ENCODE measurements around the gene SYCP2.
A peak's percentile ranks its signal among the peaks of the same experiment; 100 is the strongest.

Gene SYCP2

GRCh38 chr20:59940129-59940955 lies 6.9 kb upstream of the SYCP2 start, which contains the start of the genes FAM217B and PPP1R3D:
TSS of gene FAM217B (plus strand) at chr20:59940389. CDS start at chr20:59943944, 3,555 bp downstream.
TSS of gene PPP1R3D (minus strand) at chr20:59940305. CDS start at chr20:59939931, 374 bp downstream.
- peak; percentile 98 for DNase-seq

GRCh38 chr20:59939879-59940128 lies 6.4 kb upstream of the SYCP2 start:
- peak in 1 of 2 donors; percentile 37 for DNase-seq

DNA sequence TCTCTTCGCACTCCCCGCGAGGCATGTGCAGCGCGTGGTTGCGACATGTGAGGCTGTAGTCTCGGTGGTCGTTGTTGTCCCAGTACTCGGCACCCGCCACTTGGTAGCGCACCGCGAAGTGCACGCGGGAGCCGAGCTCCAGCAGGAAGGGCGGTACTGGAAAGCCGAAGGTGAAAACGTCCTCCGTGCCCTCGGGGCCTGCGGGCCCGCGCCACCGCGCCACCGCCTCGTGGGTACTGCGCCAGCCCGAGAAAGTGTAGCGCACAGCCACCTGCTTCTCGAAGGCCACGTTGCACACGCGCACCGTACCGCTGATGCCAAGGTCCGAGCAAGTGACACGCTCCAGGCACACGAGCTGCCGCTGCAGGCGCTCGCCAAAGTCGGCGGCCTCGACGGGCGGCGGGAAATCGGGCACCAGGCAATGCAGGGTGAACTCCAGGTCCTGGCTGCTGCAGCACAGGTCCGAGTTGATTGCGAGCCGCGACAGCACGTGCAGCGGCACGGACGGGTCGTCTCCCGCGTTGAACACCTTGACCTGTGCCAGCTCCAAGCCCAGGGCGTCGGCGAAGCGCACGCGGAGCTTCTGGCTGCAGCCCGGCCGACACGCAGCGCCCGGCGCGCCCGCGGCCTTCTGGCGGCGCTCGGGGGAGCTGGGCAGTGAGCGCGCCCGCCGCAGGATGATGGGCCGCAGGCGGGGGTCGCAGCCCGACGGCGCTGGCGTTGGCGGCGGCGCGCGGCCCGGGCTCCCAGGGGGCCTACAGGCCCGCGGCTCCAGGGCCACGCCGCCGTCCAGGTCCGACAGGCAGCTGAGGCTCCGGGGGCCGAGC lies 5.8 kb upstream of the SYCP2 start:
- DNase-seq: no peak

DNA sequence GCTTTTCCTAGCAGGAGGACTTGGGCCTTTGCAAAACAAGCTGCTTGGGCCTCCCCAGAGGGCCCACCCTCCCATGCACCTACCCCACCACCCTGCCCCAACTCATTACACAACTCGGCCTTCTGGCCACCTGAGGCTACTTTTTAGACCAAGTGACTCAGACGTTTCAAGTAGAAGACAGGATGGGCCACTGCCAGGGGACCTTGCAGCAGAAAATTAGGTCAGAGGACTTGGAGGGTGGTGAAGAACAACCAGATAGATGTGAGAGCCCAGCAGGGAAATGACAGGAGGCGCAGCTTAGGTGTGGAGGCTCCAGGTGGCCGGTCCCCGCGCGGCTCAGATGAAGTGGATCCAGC lies 5.2 kb upstream of the SYCP2 start:
- no peak for DNase-seq

GRCh38 chr20:59938221-59938620 lies 4.8 kb upstream of the SYCP2 start:
- DNase-seq: no peak

- DNase-seq: no peak
Observed at GRCh38 chr20:59937150-59937549, 3.7 kb upstream of the SYCP2 start.

DNA sequence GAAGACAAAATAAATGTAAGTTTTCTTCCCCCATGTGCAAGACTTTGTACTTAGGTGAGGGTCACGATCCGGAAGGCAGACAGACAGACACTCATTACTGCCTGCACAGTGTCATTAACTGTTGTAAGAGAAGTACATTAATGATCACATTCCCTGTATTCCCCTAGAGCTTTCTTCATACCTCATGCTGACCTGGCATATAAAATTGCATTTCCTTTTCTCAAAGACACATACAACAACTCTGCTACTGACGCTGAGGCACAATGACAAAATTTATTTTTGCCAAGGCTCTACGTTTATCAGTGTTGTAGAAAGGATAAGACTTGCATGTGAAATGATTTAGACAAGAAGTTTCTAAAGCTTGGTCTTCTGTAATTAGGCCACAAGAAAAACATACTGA lies 3.0 kb upstream of the SYCP2 start:
- DNase-seq: no peak

- no peak for DNase-seq
Observed at GRCh38 chr20:59935457-59936185, 2.2 kb upstream of the SYCP2 start.

GRCh38 chr20:59933849-59934585 lies 580 bp upstream of the SYCP2 start:
- peak; percentile 61 to 63 for DNase-seq

GRCh38 chr20:59932616-59933295 lies 681 bp downstream of the SYCP2 start:
- no peak for DNase-seq

DNA sequence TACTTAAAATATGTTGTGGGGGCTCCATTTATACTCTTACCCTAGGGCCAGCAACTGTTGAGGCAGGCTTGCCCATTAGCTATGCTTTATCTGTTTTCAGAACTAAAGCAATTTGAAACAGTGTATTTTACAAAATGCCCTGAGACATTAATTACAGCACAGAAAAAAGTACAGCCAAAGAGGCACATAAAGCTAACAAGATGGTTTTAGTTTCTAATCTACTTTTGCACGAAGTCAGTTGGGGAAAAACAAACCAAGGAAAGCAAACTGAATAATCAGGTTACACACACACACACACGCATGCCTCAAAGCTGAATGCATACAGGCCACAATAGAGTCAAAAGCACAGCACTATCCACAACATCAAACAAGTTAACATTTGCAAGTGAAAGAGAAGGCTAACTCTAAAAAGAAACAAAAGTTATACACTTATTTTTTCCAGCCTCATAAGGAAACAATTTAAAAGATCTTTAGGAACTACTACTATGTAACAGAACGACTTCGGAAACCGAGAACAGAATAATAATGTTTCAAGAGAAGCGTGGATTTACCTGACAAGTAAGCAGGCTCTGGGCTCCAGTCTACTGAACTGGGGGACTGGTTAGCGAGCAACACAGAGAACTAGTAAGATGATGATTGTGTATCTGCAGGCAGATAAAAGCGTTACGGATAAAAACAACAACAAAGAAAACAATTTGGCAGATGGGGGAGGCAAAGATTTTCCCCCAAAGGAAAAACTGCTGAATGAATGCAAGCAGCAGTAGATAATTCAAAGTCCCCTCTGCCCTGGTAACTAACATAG lies 1.7 kb downstream of the SYCP2 start:
- no peak for DNase-seq

DNA sequence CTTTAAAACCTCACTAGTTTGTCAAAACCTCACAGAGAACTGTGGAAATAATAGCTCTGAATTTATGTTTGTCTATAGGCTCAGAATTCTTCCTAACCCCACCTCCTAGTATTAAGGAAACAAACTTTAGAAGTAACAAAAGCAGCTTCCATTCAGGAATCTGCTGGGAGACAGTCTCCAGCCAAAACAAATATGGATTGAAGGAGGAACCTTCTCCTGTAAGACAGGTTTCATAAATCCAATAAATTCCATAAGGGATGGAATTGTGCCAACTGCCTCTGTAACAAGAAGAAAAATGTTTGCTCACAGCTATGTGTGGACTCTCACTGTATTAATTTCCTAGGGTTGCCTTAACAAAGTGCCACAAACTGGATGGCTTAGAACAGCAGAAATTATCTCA lies 7.5 kb downstream of the SYCP2 start:
- no peak for DNase-seq

DNA sequence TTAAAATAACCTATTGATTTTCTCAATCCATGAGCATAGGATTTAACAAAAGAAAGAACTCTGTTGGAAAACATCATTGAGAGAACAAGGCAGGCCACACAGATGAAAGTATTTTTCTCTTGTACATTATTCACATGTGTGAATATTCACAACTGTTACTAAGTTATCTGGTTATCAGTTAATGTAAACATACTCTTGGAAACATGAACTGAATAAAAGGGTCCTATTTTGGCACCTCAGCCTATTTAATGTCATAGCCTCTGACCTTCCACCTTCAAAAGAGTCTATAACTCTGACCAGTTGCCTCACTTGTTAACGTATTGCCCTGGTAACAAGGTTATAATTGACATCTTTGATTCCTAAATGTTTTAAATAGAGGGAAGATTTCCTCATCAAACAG lies 8.1 kb downstream of the SYCP2 start:
- DNase-seq: no peak

DNA sequence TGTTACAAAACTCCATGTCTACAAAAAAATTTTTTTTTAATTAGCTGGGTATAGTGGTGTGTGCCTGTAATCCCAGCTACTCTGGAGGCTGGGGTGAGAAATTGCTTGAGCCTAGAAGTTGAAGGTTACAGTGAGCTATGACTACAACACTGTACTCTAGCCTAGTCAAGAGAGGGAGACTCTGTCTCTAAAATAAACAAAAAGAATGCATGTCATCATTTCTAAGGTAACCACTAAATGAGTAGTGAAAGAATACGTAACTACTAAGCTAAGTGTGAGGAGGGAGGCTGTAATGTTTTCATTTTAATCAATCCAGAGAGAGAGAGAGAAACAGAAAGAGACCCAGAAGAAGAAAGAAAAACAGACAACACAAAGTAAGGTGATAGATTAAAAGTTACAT lies 9.9 kb downstream of the SYCP2 start:
- DNase-seq: no peak

DNA sequence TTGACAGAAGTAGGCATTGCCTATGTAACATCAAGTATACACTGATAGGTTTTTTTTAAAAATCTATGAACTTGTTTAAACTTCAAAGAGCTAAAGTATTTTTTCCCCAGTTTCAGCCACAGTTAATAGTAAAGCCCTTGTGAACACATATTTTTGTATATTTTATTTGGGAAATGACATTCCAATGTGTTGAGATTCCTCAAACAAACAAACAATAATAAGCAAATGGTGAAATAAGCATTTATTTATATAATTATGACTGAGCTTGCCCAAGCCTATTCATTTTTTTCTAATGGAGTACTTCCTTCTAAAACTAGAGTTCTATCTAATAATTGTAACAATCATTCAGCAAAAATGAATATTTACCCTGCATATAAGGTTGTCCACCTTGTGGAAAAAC lies 12.5 kb downstream of the SYCP2 start:
- DNase-seq: no peak

GRCh38 chr20:59912609-59913008 lies 20.8 kb downstream of the SYCP2 start:
- peak; percentile 72 to 75 for DNase-seq

DNA sequence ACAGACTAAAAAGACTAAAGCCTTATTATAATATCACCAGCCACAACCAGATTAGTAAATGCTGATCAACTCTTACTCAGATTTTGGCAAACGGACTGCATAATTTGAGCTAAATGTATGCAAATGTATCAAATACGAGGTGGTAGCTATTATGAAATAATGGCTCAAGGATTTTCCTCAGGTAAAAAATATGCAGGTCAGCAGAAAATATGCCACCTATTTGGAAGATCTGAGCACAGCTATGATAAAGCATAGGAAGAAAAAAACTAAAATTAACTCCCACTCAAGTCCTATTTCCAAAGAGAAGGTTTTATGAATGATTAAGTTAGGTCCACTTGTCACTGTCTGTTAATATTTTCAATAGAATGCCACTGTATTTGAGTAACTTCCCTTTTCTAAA lies 22.4 kb downstream of the SYCP2 start:
- no peak for DNase-seq

DNA sequence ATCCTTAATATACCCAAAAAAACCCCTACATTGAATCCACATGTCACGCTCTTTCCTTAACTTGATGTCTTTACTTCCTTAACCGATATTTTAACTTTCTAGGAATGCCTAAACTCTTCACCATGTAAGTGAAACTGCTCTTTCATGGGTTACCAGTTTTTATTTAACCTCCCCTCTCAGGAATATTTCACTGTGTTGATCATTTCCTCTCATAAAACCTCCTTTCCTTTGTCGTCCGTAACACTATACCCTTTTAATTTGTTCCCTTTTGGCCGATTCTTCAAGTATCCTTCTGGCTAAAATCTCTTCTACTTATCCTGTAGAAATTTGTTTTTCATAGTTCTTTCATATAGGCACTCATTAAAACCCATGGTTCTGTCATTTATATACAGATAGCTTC lies 24.6 kb downstream of the SYCP2 start:
- DNase-seq: no peak

GRCh38 chr20:59903621-59904020 lies 29.8 kb downstream of the SYCP2 start:
- DNase-seq: no peak

- DNase-seq: no peak
Observed at GRCh38 chr20:59902470-59902869, 31.0 kb downstream of the SYCP2 start.

- DNase-seq: no peak
Observed at GRCh38 chr20:59895908-59896307, 37.5 kb downstream of the SYCP2 start.
